NCI-H146 (cell line): ENCODE measurements around the gene HNF4A.
A peak's percentile ranks its signal among the peaks of the same experiment; 100 is the strongest.
"Not testable (repeated sequence)": the region's sequence is repeated elsewhere in the genome, so short reads cannot be mapped to it uniquely, and the experiment has no call there.

ENCODE experiments used
- DNase-seq: peaks from one replicate; lab custom pipeline; 2025; lab: John Stamatoyannopoulos, UW

HNF4A gene

DNA sequence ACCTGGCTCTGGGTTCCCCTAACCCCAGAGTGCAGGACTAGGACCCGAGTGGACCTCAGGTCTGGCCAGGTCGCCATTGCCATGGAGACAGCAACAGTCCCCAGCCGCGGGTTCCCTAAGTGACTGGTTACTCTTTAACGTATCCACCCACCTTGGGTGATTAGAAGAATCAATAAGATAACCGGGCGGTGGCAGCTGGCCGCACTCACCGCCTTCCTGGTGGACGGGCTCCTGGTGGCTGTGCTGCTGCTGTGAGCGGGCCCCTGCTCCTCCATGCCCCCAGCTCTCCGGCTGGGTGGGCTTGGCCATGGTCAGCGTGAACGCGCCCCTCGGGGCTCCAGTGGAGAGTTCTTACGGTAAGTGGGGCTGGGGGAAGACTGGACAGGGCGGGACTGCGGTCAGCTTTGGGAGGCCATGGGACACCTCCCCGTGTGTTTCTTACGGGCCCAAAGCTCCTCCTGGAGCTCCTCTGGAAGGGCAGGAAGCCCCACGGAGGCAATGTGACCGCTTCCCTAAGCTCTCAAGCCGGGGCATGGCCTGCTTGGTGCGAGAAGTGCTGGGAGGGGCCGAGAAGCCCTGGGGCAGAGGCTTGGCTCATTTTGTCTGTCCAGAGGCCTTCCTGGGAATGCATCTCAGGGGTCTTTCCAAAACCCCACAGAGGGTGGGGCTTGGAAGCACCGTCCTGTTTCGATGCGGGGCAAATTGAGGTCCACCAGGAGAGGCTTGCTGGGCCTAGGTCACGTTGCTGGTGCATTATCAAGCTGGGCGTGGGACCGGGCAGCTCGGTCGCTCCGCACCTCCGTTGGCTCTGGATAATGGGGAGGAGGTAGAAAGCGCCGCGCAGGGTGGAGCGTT lies at the start of gene HNF4A:
HNF4A (plus strand) TSS at position 202 of the 855 bp plus-strand sequence; CDS start at position 308, 106 bp downstream.
- peak; percentile 84 for DNase-seq

DNA sequence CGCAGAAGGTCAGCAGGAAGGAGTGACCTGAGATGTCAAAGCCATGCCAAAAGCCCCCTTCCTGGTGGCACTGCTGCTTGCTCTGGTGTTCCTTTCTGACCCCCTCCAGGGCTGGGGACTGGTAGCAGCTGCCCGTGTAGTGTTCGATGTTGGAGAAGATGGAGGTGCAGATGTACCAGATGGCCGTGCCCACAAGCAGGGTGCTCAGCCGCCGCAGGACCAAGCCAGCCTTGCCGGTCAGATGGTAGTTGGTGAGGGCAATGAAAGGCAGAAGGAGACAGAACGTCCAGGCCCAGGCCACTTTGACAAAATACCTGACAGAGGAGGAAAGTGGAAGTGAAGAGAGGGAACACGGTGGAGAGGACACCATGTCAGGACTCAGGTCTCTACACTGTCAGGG lies 48.6 kb upstream of the HNF4A start:
- no peak for DNase-seq

DNA sequence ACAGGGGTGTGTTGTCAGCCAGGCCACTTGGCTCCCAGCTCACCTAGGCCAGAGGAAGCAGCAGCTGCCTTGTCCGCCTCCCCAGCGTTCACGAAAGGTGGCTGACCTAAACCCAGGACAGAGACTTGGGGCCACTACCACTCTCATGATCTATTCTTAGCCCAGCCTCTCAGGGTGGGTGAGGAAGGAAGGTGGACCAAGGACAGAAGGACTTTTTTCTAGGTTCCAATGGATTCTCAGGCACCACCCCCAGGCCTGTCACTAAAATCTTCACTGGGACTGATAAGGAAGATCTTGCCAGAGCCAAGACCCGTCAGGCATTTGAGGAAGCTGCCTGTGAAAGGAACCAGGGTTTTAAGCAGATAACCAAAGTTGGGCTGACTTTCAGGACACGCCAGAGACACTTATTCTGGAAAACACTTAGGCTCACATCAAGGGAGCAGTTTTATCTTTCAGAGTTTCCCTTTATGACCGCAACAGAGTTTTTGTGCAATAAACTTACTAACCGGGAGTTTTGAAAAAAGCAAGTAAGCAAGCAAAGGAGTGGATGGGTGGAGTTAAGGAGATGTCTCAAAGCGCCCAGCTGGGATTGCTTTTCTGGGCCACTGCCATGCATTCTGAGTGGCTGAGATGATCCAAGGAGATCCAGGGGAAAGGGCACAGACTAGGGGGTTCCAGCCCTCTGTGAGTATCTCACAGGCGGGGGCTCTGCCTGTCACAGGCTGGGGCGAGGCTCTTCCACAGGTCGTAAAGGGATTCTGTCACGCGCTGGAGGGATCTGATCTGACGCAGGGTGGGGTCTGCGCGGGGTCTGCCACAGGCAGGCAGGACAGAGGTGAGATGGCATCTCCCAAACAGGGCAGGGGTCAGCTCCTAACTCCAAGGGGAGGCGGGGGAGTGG lies 45.5 kb upstream of the HNF4A start:
- DNase-seq: no peak

DNA sequence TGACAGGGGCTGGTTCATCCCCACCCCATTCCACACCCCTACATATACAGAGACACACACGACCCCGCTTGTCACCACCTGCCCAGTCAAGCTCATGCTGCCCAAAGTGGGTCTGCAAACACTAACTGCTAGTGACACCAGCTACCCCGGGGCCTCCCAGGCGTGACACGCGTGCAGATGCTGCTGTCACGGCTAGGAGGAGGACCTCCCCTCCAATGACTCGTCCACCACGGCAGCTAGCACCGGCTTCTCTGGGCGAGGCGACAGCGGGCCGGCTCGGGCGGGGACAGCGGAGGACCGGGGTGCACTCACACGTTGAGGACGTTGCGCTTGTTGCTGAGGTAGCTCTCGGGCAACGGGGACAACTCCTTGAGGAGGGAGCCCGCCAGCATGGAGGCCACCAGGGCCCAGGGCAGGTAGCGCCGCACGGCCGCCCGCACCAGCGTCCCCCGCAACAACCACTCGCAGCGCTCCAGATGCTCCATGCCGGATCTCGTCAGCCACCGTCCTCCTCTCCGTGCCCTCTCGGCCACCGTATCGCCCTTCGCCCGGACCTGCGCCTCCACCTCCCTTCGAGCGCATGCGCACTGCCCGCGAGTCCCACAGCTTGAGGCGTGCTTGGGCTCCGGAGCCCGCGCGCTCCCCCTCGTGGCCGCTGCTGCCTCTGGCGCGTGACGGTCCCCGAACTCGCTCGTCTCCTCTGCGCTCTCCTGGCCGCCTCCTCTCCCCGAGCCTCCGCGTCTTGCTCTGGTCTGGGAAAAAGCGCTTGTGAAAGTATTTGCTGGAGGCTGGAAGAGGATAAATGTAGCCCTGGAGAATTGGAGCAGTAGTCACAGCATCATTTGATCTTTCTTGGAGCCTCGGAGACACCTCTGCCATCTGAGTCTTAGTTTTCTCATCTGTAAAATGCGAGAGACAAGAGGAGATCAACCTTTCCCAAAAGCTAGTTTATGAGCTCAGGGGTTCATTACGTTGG lies 44.5 kb upstream of the HNF4A start, which contains the start of gene FITM2:
FITM2 (minus strand) TSS at position 539 of the 976 bp plus-strand sequence; CDS start at position 485, 54 bp downstream.
- DNase-seq: peak; percentile 98

DNA sequence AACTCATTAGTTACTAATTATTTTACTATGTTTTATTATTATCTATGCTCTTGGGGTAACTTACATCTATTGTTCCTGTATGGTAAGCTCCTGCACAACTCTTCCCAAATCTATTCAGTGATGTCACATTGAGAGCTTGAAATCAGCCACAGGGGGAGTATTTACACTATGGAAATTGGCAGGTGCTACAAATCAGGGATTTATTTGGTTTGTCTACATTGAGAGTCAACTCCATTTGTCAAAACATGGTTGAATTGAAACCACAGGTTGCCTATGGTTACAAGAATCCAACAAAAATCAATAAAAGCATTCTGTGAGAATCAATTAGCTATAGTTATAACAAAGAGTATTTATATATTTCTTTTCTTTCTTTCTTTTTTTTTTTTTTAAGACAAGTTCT lies 40.6 kb upstream of the HNF4A start:
- peak; percentile 82 for DNase-seq

DNA sequence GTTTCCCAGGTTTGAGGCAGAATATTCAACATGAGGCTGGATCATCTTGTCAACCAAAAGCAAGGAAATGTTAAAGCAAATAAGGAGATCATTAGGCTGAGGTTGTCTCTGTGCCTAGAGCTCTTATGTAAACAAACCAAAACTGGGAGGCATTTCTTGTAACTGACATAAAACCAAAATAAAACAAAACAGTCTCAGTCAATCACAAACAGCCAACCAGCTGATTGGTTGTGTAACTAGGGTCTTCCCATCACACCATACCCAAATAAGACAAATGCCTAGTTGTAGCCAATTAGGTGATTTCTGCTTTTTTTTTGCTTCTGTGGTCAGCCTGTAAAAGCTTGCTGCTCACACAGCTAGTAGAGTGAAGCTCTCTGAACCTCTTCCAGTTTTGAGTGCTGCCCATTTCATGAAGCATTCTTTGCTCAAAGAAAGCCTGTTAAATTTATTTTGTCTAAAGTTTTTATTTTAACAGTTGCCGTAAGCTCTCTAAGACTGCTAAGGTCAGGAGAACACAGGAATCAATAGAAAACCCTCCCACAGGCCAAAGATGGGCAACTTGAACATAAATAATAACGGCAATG lies 35.6 kb upstream of the HNF4A start:
- no peak for DNase-seq

DNA sequence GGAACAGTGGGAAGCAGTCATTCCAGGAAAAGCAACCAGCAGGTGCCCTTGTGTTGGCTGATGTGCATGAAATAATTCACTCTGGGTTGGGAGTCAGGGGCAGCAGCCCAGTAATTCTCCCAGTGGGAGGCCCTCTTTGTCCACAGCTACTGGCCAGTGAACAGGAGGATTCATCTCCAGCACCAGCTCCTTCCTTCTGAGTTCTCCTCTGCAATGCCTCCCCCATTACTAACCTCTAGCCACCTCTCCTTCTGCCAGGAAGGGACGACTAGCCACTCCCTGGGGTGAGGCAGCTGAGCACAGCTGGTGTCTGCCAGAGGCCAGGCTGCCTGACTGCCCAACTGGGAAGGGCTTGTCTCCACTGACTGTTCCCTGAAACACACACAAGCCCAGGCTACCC lies 31.2 kb upstream of the HNF4A start:
- DNase-seq: peak; percentile 97

DNA sequence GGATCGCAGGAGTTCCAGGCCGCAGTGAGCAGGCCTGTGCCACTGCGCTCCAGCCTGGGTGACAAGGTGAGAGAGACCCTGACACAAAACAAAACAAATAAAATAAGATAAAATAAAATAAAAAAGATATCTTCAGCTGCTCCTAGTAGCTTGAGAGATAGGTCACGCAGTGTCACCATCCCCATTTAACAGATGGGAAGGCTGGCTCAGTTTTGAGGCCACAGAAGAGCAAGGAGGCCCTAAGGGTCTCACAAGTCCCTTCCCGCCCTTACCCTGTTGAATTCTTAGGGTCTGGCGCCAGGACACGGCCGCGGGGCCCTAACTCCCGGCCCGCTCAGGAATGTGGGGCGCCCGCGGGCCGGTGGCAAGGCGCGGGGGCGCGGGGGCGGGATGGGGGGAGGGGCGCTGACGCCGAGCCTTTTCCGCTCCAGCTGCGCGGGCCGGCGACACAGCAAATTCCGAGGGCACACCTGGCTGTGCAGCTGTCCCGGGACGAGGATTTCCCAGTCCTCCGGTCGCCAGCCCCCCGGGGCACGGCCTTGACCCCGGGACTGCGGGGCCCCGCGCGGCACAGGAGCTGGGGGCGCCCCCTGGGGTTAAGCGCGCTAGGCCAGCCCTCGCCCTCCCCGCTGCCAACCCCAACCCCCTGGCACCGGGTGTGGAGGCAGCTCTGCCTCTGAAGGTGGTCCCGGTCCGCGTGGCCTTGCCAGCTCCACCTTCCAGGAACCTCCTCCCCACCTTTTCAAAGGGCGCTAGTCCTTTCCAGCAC lies 28.9 kb upstream of the HNF4A start:
- no peak for DNase-seq

DNA sequence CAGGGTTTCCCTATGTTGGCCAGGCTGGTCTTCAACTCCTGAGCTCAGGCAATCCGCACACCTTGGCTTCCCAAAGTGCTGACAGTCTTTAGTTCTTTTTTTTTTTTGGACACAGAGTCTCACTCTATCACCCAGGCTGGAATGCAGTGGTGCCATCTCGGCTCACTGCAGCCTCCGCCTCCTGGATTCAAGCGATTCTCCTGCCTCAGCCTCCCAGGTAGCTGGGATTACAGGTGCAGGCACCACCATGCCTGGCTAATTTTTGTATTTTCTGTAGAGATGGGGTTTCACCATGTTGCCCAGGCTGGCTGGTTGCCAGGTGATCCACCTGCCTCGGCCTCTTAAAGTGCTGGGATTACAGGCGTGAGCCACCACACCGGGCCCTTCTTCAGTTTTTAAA lies 27.8 kb upstream of the HNF4A start:
- DNase-seq: not testable (repeated sequence)

DNA sequence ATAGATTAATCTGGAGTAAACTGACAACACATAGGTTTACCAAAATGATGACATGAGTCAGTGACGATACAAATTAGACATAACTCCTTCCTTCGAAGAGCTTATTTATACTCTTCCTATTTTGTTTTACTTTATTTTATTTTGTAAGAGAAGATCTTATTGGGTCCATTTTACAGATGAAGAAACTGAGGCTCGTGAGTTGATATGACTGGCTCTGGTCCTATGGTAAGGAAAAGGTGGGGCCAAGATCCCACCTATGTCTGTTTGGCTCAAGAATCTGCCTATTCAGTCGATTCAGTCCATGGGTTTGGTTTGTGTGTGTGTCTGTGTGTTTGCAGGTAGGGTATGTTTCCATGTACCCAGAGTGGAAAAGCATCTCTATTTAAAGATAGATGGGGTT lies 27.1 kb upstream of the HNF4A start:
- no peak for DNase-seq

DNA sequence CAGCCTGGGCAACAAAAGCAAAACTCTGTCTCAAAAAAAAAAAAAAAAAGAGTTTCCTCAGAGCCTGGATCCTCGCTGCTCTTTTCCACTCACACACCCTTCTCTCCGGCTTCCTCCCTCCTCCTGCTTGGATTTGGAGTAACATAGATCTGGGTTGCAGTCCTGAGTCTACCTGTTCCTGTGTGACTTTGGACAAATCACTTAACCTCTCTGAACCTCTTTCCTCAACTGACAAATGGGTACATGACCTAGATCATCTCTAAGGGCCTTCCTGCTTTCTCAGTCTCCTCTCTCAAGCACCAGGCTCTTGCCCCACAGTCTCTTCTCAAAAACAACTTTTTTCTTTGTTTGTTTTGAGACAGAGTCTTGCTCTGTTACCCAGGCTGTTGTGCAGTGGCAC lies 24.3 kb upstream of the HNF4A start:
- DNase-seq: no peak

DNA sequence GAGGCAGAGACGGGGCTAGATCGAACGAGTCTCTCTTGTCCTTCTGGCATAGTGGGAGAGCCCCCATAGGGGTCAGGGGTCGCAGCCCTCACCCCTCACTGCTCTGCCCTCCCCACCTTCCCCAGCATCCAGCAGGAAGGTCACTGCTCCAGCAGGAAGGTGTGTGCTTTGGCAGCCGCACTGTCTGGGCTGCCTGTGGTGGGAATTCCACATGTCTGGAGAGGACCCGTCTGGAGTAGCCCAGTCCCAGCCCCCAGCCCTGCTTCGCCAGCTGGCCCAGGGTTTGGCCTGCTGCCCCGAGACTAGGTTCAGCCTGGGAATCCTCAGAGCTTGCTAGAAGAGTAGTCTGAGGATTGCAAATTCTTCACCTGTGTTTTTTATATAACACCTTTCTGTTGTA lies 21.2 kb upstream of the HNF4A start:
- DNase-seq: no peak

DNA sequence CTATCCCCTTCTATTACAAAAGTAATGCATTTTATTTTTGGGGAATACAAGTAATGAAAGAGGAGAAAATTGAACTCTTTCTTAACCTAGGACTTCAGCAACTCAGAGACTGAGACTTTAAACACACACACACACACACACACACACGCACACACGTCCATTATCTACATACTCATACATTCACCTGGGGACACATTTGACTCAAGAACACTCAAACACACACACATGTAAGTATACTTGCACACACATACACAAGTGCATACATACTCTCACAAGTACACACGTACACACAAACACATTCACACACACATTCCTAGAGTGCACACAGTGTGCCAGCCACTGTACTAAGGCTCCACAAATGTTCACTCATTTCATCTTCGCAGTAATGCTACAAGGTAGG lies 20.8 kb upstream of the HNF4A start:
- DNase-seq: no peak

DNA sequence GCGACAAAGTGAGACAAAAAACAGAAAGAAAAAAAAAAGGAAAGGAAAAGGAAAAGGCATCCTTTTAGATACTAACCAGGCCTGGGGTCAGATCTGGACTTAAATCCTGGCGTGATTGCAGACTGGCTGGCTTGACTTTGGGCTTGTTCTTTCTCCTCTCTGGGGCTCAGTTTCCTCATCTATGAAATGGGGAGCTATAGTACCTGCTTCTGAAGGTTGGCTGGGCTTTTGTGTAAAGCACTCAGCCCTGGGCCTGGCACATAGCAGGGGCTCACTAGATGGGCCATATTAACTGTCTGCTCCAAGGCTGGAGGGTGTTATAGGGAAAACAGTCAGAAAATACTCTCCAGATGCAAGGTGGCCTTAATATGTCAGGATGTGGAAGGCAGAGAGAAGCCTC lies 19.8 kb upstream of the HNF4A start:
- DNase-seq: no peak

DNA sequence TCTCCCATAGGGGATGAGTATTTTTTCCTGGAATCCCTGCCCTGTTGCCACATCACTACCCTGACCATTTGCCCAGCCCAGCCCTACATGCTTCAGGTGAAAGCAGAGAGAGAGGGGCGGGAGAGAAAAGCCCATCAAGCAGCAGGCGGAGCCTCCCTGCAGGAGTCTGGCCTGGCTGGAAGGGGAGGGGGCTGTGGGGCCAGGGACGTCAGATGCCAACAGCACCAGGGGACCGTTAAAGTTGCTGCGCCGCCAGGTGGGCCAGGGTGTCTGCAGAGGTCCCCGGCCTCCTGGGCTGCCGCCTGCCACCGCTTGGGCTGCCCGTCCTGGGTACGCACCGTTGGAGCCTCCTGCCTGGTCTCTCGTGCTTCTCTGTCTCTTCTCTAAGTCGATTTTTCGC lies 19.4 kb upstream of the HNF4A start:
- peak; percentile 87 for DNase-seq

DNA sequence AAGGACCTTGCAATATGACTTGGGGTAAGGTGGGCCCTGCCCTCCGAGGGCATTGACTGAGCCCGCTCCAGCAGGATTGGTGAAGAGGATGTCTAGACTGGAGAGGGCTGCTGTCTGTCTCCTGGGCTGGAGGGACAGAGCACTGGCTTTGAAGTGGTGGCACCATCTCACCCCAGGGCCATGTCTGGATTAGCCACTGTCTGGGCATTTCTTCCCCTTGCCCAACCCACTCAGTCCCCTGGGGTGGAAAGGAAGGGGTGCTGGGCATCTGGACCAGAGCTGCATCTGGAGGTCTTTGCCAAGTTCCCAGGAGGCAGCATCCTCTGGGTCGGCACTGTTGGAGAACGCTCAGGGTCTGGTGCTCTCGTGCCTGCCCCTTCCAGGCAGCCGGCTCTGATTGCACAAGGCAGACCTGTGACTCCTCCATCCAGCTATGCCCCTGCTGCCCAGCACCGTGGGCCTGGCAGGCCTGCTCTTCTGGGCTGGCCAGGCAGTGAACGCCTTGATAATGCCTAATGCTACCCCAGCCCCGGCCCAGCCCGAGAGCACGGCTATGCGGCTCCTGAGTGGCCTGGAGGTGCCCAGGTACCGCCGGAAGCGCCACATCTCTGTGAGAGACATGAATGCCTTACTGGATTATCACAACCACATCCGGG lies 18.6 kb upstream of the HNF4A start, which contains the start of gene R3HDML:
R3HDML (plus strand) TSS at position 319 of the 656 bp plus-strand sequence; CDS start at position 434, 115 bp downstream.
- no peak for DNase-seq

DNA sequence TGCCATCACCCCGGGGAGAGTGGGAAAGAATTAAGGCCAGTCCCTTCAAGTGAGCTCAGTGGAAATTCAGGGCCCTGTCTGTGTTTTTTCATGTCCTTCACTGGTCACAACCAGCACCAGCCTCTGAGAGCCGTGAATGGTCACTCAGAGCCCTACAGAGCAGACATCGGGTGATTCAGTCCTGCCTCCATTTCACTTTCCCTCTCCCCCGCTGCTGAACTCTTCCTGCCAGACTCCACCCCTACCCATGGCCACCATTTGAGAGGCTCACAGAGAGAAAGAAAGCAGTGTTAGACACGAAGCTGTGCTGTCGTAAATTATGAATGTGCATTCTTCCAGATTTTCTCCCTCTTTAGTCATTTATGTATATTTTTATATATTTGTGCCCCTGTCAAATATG lies 13.3 kb upstream of the HNF4A start:
- no peak for DNase-seq

DNA sequence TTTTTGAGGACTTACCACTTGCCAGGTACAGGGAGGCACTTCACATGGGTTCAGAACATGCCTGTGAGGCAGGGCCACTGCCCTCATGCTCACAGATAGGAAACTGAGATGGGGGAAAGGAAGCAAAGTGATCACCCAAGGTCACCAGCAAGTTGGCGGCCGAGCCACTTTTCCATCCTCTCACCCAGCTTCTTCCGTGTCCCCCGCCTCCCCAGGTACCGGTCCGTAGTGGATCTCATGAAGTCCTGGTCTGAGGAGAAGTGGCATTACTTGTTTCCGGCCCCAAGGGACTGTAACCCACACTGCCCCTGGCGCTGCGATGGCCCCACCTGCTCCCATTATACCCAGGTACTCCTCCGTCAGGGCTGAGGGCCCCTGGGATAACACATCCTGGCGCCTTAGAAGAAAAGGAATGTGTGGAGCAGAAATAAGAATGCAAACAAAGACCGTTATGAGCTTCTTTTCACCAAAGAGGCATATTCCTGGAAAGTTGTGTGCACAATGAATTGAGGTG lies 12.3 kb upstream of the HNF4A start:
- DNase-seq: no peak

DNA sequence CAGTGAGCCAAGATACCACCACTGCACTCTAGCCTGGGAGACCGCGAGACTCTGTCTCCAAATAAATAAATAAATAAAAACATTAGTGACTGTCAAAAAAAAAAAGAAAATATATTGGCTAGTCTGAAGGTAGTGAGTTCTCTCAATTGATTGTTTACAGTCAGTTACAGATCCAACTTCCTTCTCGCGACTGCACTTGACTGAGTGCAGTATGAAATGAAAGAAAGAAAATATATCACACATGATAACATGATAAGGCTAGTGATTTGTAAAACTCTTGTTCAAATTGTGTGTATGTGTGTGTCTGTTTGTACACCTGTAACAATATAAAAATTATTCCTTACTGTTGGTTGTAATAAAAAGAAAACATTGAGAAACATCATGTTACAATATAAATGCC lies 10.8 kb upstream of the HNF4A start:
- no peak for DNase-seq

DNA sequence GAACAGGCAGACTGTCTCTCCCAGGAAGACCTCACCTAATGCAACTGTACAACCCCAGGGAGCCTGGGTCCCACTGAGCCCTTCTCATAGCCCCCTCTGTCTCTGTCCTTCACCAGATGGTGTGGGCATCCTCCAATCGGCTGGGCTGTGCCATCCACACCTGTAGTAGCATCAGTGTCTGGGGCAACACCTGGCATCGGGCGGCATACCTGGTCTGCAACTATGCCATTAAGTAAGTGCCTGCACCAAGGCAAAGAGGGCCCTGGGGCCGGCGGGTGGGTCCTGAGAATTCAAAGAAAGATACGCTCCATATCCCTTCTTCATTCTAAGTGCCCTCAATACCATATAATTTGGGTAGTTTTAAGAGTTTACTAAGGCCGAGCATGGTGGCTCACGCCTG lies 10.4 kb upstream of the HNF4A start:
- no peak for DNase-seq
